K562 (cell line): ENCODE data around the gene TMEM100. TPM values are rescaled to one million over a fixed set of nuclear protein-coding genes. Genes with fewer than 3 reads are reported as not detected.

ENCODE experiments used
- BCOR ChIP-seq: fragments of 450-650 bp; IDR thresholded peaks from 2 replicates; pipeline ENCODE4 v1.6.1; 2016
- HIVEP1 ChIP-seq: fragments of 250-450 bp; sonication (Bioruptor Pico); IDR thresholded peaks from 2 replicates; pipeline ENCODE4 v1.4.0; 2020; ENCODE audit warnings: mild to moderate bottlenecking
- NFATC3 ChIP-seq: fragments of 450-650 bp; IDR thresholded peaks from 2 replicates; pipeline ENCODE4 v1.6.1; 2017; ENCODE audit warnings: mild to moderate bottlenecking
- NR4A1 ChIP-seq, 2 experiments: fragments of 250-450 bp in 1 of 2; fragments of 450-650 bp in 1 of 2; sonication (Bioruptor Pico) in 1 of 2; IDR thresholded peaks; 2 replicates each; pipeline versions ENCODE4 v1.4.0 to v1.6.1; 2016 to 2020; ENCODE audit warnings: mild to moderate bottlenecking in 2 of 2, missing compliant biosample characterization in 1 of 2, missing genetic modification characterization in 1 of 2, moderate library complexity in 1 of 2
- RBM34 ChIP-seq: fragments of 200-400 bp; formaldehyde crosslinking; IDR thresholded peaks from 2 replicates; pipeline ENCODE4 v1.6.1; 2018; ENCODE audit warnings: low read length, borderline replicate concordance; ENCODE audit not compliant: insufficient read depth
- RHOXF2B ChIP-seq: fragments of 250-450 bp; sonication (Bioruptor Pico); conservative IDR thresholded peaks from 2 replicates; pipeline ENCODE4 v1.5.1; 2021
- SP1 ChIP-seq: sonication (generic); formaldehyde crosslinking; IDR thresholded peaks from 2 replicates; pipeline ENCODE4 v1.8.1; 2022; ENCODE audit warnings: mild to moderate bottlenecking, missing genetic modification reagents
- SRSF3 ChIP-seq: fragments of 200-400 bp; formaldehyde crosslinking; IDR thresholded peaks from 2 replicates; pipeline ENCODE4 v1.6.1; 2016; ENCODE audit warnings: mild to moderate bottlenecking, low read length, moderate library complexity; ENCODE audit not compliant: insufficient read depth
- SRSF7 ChIP-seq: fragments of 200-400 bp; formaldehyde crosslinking; optimal IDR thresholded peaks from 2 replicates; pipeline ENCODE3; 2017; ENCODE audit warnings: mild to moderate bottlenecking, low read depth, low read length
- ZHX1 ChIP-seq: fragments of 150-350 bp; conservative IDR thresholded peaks from 2 replicates; pipeline ENCODE4 v1.6.1; 2014; ENCODE audit warnings: low read length
- ZNF3 ChIP-seq: fragments of 250-450 bp; sonication (Bioruptor Pico); IDR thresholded peaks from 2 replicates; pipeline ENCODE4 v1.5.0; 2021; ENCODE audit warnings: mild to moderate bottlenecking, moderate library complexity
- ZNF449 ChIP-seq: fragments of 250-450 bp; sonication (Bioruptor Pico); IDR thresholded peaks from 2 replicates; pipeline ENCODE4 v1.8.0; 2022; ENCODE audit warnings: moderate library complexity, mild to moderate bottlenecking, inconsistent platforms
- ZNF507 ChIP-seq: conservative IDR thresholded peaks from 2 replicates; pipeline ENCODE4 v1.6.1; 2017; ENCODE audit warnings: missing genetic modification characterization, missing compliant biosample characterization
- ZNF77 ChIP-seq: fragments of 250-450 bp; sonication (Bioruptor Pico); IDR thresholded peaks from 2 replicates; pipeline ENCODE4 v1.5.0; 2020
- polyA plus RNA-seq, 8 experiments: library from polyadenylated mRNA; depleted of rRNA in 4 of 8; stranded (reverse) in 5 of 8; unstranded in 3 of 8; fragments of >200 nt; fragmentation: Nextera tagmentation in 2 of 8; fragmentation: Illumina TruSeq in 1 of 8; extraction: Ambion mirVana in 2 of 8; extraction: Trizol in 1 of 8; gene quantifications; 2 replicates each; pipeline versions ENCODE4 v1.2.1 to v1.2.3, GENCODE V29; 2011 to 2014; ENCODE audit warnings: inconsistent platforms in 1 of 8, missing spikeins in 1 of 8
- total RNA-seq, 7 experiments: library from RNA; depleted of rRNA in 6 of 7; stranded (reverse); fragments of >200 nt in 6 of 7; fragmentation: Illumina TruSeq in 2 of 7; extraction: Trizol in 2 of 7; gene quantifications; 2 replicates each; pipeline versions ENCODE4 v1.2.1 to v1.2.3, GENCODE V29; 2011 to 2021; ENCODE audit warnings: low replicate concordance in 1 of 7
- TF ChIP-seq, protein P1 (sequence below): sonication (generic); formaldehyde crosslinking; IDR thresholded peaks from 2 replicates; pipeline ENCODE4 v1.8.1; 2022; ENCODE audit warnings: missing genetic modification reagents
- TF ChIP-seq, protein P2 (sequence below), 2 experiments: fragments of 450-650 bp; conservative IDR thresholded peaks; 2 replicates each; pipeline ENCODE4 v1.6.1; 2017; ENCODE audit warnings: mild to moderate bottlenecking in 2 of 2, moderate library complexity in 2 of 2
- TF ChIP-seq, protein P3 (sequence below): fragments of 250-450 bp; sonication (Bioruptor Pico); IDR thresholded peaks from 2 replicates; pipeline ENCODE4 v1.4.0; 2020; ENCODE audit warnings: mild to moderate bottlenecking
- TF ChIP-seq, protein P4 (sequence below), 2 experiments: IDR thresholded peaks; 2 replicates each; pipeline ENCODE4 v1.6.1; 2011; ENCODE audit warnings: borderline replicate concordance in 1 of 2, control low read depth in 1 of 2, low read depth in 1 of 2, low read length in 1 of 2, mild to moderate bottlenecking in 1 of 2, mixed read lengths in 1 of 2, moderate library complexity in 1 of 2; ENCODE audit not compliant: insufficient read depth in 1 of 2, insufficient read length in 1 of 2, poor library complexity in 1 of 2, severe bottlenecking in 1 of 2; ENCODE audit errors: extremely low read depth in 1 of 2

The TMEM100 gene
- total and polyA plus RNA-seq, 9 of the 15 experiments (the other 6 are each of a cell fraction or from before 2014, with no cell fraction given) = 0.12 to 0.50 (median 0.19) TPM

DNA sequence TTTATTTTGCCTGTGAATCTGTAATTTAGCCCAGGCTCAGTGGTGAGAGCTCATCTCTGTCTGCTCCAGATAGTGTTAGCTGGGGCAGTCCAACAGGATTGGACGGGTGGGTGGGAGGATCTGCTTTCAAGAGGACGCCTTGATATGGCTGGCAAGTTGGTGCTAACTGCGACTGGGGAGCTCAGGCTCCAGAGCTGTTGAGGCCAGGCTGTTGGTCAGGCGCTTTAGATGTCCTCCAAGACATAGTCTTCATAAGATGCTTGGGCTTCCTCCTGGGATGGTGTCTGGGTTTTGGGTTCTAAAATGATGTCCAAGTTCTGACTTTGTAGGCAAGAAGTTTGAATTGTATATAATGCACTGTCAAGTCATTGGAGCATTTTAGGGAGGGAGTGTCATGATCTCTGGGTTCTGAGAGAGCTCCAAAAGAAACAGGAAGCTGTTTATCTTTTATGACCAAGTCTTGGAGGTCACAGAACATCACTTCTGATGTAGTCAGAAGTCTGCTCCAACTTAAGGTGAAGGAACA lies 15.4 kb upstream of the TMEM100 start (continued):
- TF ChIP-seq, protein P1, sequence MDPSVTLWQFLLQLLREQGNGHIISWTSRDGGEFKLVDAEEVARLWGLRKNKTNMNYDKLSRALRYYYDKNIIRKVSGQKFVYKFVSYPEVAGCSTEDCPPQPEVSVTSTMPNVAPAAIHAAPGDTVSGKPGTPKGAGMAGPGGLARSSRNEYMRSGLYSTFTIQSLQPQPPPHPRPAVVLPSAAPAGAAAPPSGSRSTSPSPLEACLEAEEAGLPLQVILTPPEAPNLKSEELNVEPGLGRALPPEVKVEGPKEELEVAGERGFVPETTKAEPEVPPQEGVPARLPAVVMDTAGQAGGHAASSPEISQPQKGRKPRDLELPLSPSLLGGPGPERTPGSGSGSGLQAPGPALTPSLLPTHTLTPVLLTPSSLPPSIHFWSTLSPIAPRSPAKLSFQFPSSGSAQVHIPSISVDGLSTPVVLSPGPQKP = no peak
- TF ChIP-seq ZNF449 (CRISPR knock-in tag) (no peak), ZNF77 (no peak), ZNF3 (CRISPR knock-in tag) (no peak), ZHX1 (no peak), SRSF7 (no peak), RBM34 (no peak), ZNF507 (no peak), NR4A1 (CRISPR knock-in tag; IDR thresholded peaks at IDR 0.05) (no peak), NR4A1 (tag; IDR thresholded peaks at IDR 0.05) (no peak), SRSF3 (no peak), BCOR (no peak; the same call in 1 of the 2 replicates), HIVEP1 (no peak), SP1 (CRISPR knock-in tag) (no peak), RHOXF2B (CRISPR knock-in tag) (no peak), NFATC3 (no peak)
- TF ChIP-seq, protein P2, sequence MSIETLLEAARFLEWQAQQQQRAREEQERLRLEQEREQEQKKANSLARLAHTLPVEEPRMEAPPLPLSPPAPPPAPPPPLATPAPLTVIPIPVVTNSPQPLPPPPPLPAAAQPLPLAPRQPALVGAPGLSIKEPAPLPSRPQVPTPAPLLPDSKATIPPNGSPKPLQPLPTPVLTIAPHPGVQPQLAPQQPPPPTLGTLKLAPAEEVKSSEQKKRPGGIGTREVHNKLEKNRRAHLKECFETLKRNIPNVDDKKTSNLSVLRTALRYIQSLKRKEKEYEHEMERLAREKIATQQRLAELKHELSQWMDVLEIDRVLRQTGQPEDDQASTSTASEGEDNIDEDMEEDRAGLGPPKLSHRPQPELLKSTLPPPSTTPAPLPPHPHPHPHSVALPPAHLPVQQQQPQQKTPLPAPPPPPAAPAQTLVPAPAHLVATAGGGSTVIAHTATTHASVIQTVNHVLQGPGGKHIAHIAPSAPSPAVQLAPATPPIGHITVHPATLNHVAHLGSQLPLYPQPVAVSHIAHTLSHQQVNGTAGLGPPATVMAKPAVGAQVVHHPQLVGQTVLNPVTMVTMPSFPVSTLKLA (conservative IDR thresholded peaks at IDR 0.05) = no peak; a peak in 1 of 4 replicates
- TF ChIP-seq, protein P3, sequence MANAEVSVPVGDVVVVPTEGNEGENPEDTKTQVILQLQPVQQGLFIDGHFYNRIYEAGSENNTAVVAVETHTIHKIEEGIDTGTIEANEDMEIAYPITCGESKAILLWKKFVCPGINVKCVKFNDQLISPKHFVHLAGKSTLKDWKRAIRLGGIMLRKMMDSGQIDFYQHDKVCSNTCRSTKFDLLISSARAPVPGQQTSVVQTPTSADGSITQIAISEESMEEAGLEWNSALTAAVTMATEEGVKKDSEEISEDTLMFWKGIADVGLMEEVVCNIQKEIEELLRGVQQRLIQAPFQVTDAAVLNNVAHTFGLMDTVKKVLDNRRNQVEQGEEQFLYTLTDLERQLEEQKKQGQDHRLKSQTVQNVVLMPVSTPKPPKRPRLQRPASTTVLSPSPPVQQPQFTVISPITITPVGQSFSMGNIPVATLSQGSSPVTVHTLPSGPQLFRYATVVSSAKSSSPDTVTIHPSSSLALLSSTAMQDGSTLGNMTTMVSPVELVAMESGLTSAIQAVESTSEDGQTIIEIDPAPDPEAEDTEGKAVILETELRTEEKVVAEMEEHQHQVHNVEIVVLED = no peak
- TF ChIP-seq, protein P4, sequence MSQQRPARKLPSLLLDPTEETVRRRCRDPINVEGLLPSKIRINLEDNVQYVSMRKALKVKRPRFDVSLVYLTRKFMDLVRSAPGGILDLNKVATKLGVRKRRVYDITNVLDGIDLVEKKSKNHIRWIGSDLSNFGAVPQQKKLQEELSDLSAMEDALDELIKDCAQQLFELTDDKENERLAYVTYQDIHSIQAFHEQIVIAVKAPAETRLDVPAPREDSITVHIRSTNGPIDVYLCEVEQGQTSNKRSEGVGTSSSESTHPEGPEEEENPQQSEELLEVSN (IDR thresholded peaks at IDR 0.05; ENCODE audit: borderline replicate concordance in 1 of 2, extremely low read depth in 1 of 2, insufficient read depth in 1 of 2, insufficient read length in 1 of 2, low read depth in 1 of 2, low read length in 1 of 2, poor library complexity in 1 of 2, severe bottlenecking in 1 of 2) = peak in 1 of 2 experiments; percentile 32
